Activated CD8-positive, alpha-beta memory T cell treated with anti-CD3 and anti-CD28 coated beads, Interleukin-2, amount 50 U/mL, for 24 hours (primary cell): Measurements from ENCODE around the gene FAM186B.

Source experiments
- DNase-seq: peaks from one replicate; pipeline ENCODE4 v3.0.0-alpha.2; 2020; ENCODE audit errors: extremely low read depth

The FAM186B gene

GRCh38 chr12:49552014-49552413 is 53.4 kb downstream of the FAM186B start:
- DNase-seq, result no peak

GRCh38 chr12:49550693-49551252 is 54.7 kb downstream of the FAM186B start:
- DNase-seq, result no peak

GRCh38 chr12:49549735-49550692 is 55.4 kb downstream of the FAM186B start:
- no peak for DNase-seq

- DNase-seq, result no peak
Measured at GRCh38 chr12:49548822-49549648, 56.4 kb downstream of the FAM186B start.

GRCh38 chr12:49548481-49548821 is 57.0 kb downstream of the FAM186B start:
- no peak for DNase-seq

GRCh38 chr12:49547090-49547690 is 58.2 kb downstream of the FAM186B start:
- DNase-seq, result no peak

GRCh38 chr12:49546481-49546880 is 59.0 kb downstream of the FAM186B start:
- no peak for DNase-seq

- no peak for DNase-seq
Measured at GRCh38 chr12:49545815-49546214, 59.6 kb downstream of the FAM186B start.

GRCh38 chr12:49543914-49544815 is 61.3 kb downstream of the FAM186B start:
- no peak for DNase-seq

- DNase-seq, result no peak
Measured at GRCh38 chr12:49543221-49543913, 62.1 kb downstream of the FAM186B start.

- DNase-seq, result no peak
Measured at GRCh38 chr12:49542592-49543160, 62.8 kb downstream of the FAM186B start.

- DNase-seq, result no peak
Measured at GRCh38 chr12:49541911-49542505, 63.4 kb downstream of the FAM186B start.

GRCh38 chr12:49541140-49541861 is 64.1 kb downstream of the FAM186B start:
- DNase-seq, result no peak

- no peak for DNase-seq
Measured at GRCh38 chr12:49540229-49541139, 65.0 kb downstream of the FAM186B start.

- DNase-seq, result no peak
Measured at GRCh38 chr12:49539406-49540228, 65.8 kb downstream of the FAM186B start.

GRCh38 chr12:49538510-49539403 is 66.7 kb downstream of the FAM186B start, which contains the start of gene KCNH3:
Gene KCNH3, plus strand, starts transcription at chr12:49539030. Its CDS starts 387 bp downstream, at chr12:49539417.
- DNase-seq, result peak; percentile 56
